GM19328 (cell line): Measurements from ENCODE around the gene DOCK2.
"Not testable (repeated sequence)": the region's sequence is repeated elsewhere in the genome, so short reads cannot be mapped to it uniquely, and the experiment has no call there.

Source experiments
- ATAC-seq: cut with Tn5 transposase; IDR thresholded peaks from one replicate; pipeline ENCODE4 v1.9.1; 2021; ENCODE audit warnings: mild to moderate bottlenecking, moderate library complexity; ENCODE audit not compliant: unreplicated experiment

The DOCK2 gene

GRCh38 chr5:169636477-169637084 is 494 bp upstream of the DOCK2 start:
- ATAC-seq, result no peak

GRCh38 chr5:169637549-169638121 is 560 bp downstream of the DOCK2 start:
- peak; percentile 52 for ATAC-seq

- ATAC-seq, result no peak
Measured at GRCh38 chr5:169641253-169641652, 4.2 kb downstream of the DOCK2 start.

GRCh38 chr5:169646856-169647255 is 9.8 kb downstream of the DOCK2 start:
- ATAC-seq, result no peak

- peak; percentile 32 for ATAC-seq
Measured at GRCh38 chr5:169647566-169647965, 10.5 kb downstream of the DOCK2 start.

GRCh38 chr5:169648725-169649310 is 11.7 kb downstream of the DOCK2 start:
- no peak for ATAC-seq

GRCh38 chr5:169649486-169649885 is 12.4 kb downstream of the DOCK2 start:
- no peak for ATAC-seq

GRCh38 chr5:169650701-169651331 is 13.7 kb downstream of the DOCK2 start:
- ATAC-seq, result peak; percentile 46

GRCh38 chr5:169651526-169651925 is 14.5 kb downstream of the DOCK2 start:
- ATAC-seq, result no peak

- no peak for ATAC-seq
Measured at GRCh38 chr5:169652057-169652456, 15.0 kb downstream of the DOCK2 start.

- no peak for ATAC-seq
Measured at GRCh38 chr5:169653091-169653490, 16.0 kb downstream of the DOCK2 start.

- ATAC-seq, result no peak
Measured at GRCh38 chr5:169655353-169655752, 18.3 kb downstream of the DOCK2 start.

- peak; percentile 61 for ATAC-seq
Measured at GRCh38 chr5:169656125-169656901, 19.2 kb downstream of the DOCK2 start.

GRCh38 chr5:169657127-169657526 is 20.1 kb downstream of the DOCK2 start:
- no peak for ATAC-seq

GRCh38 chr5:169662451-169662850 is 25.4 kb downstream of the DOCK2 start:
- not testable (repeated sequence) for ATAC-seq

- no peak for ATAC-seq
Measured at GRCh38 chr5:169663537-169663936, 26.5 kb downstream of the DOCK2 start.

- no peak for ATAC-seq
Measured at GRCh38 chr5:169666365-169666764, 29.3 kb downstream of the DOCK2 start.

GRCh38 chr5:169667896-169668674 is 31.0 kb downstream of the DOCK2 start:
- no peak for ATAC-seq

GRCh38 chr5:169668732-169669131 is 31.7 kb downstream of the DOCK2 start:
- ATAC-seq, result no peak

- ATAC-seq, result peak; percentile 94
Measured at GRCh38 chr5:169670769-169671525, 33.9 kb downstream of the DOCK2 start.
